ENCODE measurements around the gene ZNF14.

DNA sequence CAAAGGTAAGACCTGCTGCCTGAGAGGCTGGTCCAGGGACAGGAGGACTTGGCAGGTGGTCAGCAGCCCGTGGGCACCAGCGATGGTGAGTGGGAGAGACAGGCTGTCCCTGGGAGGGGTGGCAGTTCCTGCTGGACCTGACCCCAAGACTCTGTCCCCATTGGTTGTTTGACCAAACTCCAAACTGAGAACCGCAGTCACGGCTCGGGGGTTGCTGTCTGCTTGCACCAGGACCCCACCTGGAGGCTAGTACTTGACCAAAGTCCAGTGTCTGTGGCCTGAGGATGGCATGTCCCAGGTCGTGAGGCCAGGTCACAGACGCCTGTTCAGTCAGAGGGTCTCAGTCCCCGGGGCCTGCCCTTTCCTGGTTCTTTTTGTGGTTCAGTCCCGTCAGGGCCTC is 9.9 kb upstream of the ZNF14 start:
- TF ChIP-seq POLR2A (IDR thresholded peaks at IDR 0.05; ENCODE audit: low read length): no peak
- no peak for TF ChIP-seq GATA1 (IDR thresholded peaks at IDR 0.05; ENCODE audit: low read depth, low read length)

All from erythroblast (primary cell).